Right forelimb (tissue), 1 donor: ENCODE measurements around the gene GEMIN4.
"Not testable (repeated sequence)": the region's sequence is repeated elsewhere in the genome, so short reads cannot be mapped to it uniquely, and the experiment has no call there.

Source experiments
- DNase-seq: peaks from one replicate; pipeline ENCODE4 v3.0.0-alpha.2; 2018

The GEMIN4 gene

GRCh38 chr17:699345-699744 lies 52.7 kb downstream of the GEMIN4 start:
- no peak for DNase-seq

GRCh38 chr17:698096-698495 lies 54.0 kb downstream of the GEMIN4 start:
- not testable (repeated sequence) for DNase-seq

GRCh38 chr17:697682-698081 lies 54.4 kb downstream of the GEMIN4 start:
- no peak for DNase-seq

- DNase-seq = no peak
Measured at GRCh38 chr17:696369-696768, 55.7 kb downstream of the GEMIN4 start.
